HG02763 (cell line): ENCODE results near the gene NR2F2.
"Not testable (repeated sequence)": the region's sequence is repeated elsewhere in the genome, so short reads cannot be mapped to it uniquely, and the experiment has no call there.

Experiments used
- ATAC-seq: cut with Tn5 transposase; IDR thresholded peaks from one replicate; pipeline ENCODE4 v1.9.1; 2021; ENCODE audit warnings: mild to moderate bottlenecking, moderate library complexity; ENCODE audit not compliant: unreplicated experiment

NR2F2 gene

DNA sequence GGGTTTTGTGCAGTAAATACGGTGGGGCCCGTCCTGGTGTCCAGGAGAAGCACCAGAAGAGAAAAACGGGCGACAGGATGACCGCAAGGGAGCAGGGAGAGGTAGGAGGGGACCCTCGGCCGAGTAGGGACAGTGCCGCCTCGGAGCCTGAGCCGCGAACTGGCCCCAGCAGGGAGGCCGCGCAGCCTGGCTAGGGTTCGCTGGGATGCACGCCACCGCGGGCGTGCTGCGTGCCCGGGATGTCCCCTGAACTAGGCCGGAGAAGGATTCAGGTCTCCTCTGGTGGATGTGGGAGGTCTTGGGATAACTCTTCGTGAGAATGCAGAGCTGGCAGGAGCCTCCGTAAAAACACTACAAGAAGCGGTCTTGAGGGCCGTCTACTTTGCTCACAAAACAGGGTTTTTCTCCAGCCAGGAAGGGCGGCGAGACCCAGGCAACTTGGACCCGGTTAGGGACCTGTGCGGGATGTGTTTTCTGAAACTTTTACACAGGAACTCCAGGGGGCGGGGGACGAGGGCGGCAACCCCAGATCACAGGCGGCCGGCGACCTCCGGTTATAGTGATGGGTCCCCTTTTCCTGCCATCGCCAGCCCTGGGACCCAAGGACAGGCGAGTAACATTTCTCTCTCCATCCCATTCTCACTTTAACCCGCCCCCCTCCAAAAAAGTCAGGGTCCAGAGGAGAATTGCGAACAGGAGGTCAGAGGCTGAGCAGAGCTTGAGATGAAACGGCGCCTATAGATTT is 35.5 kb downstream of the NR2F2 start:
- no peak for ATAC-seq

DNA sequence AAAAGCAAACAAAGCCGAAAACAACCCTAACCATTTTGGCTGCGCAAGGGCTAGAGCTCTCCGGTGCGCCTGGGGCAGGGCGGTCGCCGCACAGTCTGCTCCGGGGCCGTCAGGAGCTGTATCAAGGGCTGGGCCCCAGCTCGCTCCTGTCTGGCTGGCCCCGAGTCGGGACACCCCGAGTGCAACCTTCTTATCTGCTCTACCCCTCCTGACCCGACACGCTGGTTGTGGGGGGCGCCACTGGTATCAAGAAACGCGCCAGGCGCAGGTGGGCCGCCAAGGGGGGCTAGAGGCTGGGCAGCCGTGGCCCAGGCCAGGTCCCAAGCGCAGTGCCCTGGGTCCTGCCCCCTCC is 36.0 kb downstream of the NR2F2 start:
- no peak for ATAC-seq

DNA sequence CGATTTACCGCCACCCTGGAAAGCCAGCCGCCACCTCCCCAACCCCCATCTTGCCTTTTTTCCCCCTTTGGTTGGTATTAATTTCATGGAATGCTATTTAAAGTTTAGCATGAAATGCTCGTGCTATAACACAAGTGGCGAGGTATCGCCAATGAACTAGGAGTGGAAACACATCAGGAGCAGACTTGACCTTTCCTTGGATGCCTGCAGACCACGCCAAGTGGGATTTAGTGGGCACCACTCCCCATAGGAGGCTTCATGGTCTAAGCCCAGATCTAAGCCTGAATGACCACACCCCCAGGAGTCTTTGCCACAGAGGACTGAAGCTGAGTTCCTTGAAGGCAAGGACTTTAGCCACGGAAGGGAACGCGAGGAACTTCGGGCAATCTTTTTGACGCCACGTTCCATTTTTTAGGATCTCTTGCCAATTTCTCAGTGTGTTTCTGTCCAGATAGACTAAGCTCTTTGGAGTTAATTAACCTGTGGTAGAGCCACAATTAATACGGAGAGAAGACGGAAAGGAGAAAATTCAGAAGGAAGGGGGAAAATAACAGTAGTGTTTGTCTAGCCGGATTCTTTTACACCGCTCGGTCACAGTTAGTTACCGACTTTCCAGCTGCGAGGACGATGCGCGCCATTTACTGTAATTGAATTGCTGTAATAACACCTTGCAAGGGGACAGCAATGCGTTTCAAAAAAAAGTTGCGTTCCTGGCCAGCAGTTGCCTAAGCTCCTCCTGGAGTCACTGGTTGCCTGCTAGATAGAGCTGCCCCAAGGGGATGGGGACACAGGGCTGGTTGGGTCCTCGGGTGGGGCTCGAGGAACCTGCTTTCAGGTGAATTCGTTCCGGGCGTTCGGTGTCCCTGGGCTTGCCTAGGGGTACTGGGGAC is 37.1 kb downstream of the NR2F2 start:
- no peak for ATAC-seq

- no peak for ATAC-seq
Observed at GRCh38 chr15:96369351-96369750, 38.9 kb downstream of the NR2F2 start.

DNA sequence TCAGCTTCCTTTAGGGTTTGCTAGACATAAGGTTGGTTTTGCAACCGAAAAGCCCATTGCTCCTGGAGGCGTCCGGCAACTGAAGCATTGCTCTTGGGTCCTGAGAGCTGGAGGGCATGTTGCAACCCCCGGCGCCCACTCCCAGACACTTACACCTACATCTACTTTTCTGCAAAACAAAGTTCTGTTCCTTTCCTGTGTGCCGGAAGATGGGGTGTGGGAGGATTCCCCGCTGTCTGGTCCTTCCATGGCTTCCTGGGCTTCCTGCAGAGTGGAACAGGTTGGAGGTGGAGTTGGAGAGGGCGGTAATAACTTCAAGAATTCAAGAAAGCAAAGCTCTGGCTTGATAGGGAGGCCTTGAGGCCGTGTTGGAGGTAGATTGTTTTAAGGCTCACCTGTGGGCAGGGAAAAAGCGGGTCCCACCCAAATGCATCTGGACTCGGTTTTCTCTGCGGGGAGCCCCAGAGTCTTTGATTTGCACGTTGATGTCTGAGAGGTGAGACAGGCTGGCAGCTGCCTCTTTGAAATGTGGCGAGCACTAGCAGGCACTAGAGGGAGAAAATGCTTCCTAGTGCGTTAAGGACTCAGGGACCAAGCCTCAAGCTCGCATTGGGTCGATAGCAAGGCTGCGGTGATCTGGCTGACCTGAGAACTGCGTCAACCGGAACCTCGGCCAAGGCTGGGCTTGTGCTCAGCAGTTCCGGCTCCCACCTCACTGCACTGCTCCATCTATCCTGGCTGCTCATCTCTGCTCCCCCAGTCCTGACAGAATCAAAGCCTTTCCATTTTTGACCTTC is 39.5 kb downstream of the NR2F2 start:
- no peak for ATAC-seq

DNA sequence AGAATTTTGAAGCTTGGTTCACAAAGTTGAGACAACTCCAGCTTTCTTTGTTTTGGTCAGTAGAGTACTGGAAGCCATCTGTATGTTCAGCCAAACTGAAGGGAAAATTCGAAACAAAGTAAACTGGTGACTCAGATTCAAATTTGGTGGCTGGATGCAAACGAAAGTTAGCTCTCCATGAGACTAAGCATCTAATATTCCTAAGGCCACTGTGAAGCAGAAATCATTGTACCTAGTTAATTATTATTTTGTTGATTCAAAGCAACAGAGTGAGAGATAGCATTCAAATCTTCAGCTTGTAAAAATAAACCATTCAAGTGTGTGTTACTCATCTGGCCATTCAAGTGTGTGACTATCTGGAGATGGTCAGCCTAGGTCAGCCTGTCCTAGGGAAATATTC is 42.1 kb downstream of the NR2F2 start:
- ATAC-seq = no peak

GRCh38 chr15:96374499-96374898 is 44.0 kb downstream of the NR2F2 start:
- no peak for ATAC-seq

DNA sequence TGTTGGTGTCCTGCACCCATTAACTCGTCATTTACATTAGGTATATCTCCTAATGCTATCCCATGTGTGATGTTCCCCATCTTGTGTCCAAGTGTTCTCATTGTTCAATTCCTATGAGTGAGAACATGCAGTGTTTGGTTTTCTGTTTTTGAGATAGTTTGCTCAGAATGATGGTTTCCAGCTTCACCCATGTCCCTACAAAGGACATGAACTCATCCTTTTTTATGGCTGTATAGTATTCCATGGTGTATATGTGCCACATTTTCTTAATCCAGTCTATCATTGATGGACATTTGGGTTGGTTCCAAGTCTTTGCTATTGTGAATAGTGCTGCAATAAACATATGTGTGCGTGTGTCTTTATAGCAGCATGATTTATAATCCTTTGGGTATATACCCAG is 49.1 kb downstream of the NR2F2 start:
- not testable (repeated sequence) for ATAC-seq

- ATAC-seq = no peak
Observed at GRCh38 chr15:96381463-96381862, 51.0 kb downstream of the NR2F2 start.

DNA sequence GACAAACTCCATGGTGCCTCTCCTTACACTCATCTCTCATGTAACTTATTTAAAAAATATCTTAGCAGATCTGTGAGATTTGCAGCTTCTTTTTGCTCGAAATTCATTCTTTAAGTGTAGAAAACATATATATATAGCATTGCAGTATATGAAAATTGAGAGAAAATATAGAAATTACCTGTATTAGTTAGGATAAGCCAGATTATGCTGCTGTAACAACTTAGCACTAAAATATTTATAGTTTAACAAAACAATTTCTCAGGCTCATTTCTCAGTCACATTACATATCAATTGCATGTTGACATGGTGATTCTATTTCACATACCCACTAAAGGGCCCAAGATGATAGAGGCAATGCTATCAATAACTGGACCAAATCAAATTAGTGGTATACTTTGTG is 54.7 kb downstream of the NR2F2 start:
- no peak for ATAC-seq

GRCh38 chr15:96388673-96389072 is 58.2 kb downstream of the NR2F2 start:
- ATAC-seq = no peak
